ENCODE results near the gene GET4.
"Not testable (repeated sequence)": the region's sequence is repeated elsewhere in the genome, so short reads cannot be mapped to it uniquely, and the experiment has no call there.

The GET4 gene

DNA sequence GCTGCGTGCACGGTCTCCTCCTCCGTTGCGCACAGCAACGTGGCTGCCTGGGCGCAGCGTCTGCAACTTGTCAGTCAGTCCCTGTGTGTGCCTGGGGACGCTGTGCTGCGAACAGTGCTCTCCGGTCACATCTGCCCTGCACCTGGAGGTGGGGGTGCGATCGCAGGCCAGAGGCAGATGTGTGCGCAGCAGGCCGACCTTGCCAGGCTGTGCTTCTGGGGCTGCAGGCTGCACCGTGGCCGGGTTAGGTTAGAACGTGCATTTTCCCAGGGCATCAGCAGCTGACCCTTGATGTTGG is 8.2 kb upstream of the GET4 start:
- peak overlapping the region; percentile 80 to 86 for H3K27ac ChIP-seq (ENCODE audit: low read depth in 2 of 2, low read length in 2 of 2)
- peaks cover 13 to 14% of the 10 kb centered on the region in 2 donors for H3K4me1 ChIP-seq (ENCODE audit: control insufficient read depth in 2 of 2, insufficient read depth in 2 of 2, low read length in 2 of 2)
- no peak overlapping the region for H3K4me3 ChIP-seq (ENCODE audit: low read length in 2 of 2)
- H3K36me3 ChIP-seq (ENCODE audit: control insufficient read depth in 2 of 2, insufficient read depth in 2 of 2, low read length in 2 of 2), result peaks cover 51 to 53% of the 10 kb centered on the region in 2 donors
- peak overlapping the region in 1 of 2 donors; percentile 58 for H3K9ac ChIP-seq (ENCODE audit: low read depth in 1 of 2, low read length in 2 of 2)
- H3K27me3 ChIP-seq (ENCODE audit: control insufficient read depth in 2 of 2, insufficient read depth in 2 of 2, low read length in 2 of 2), result no peaks in the 10 kb centered on the region
- no peaks in the 10 kb centered on the region for H3K9me3 ChIP-seq (ENCODE audit: control insufficient read depth in 2 of 2, low read length in 2 of 2)

- no peak overlapping the region for H3K9ac ChIP-seq (ENCODE audit: low read depth in 1 of 2, low read length in 2 of 2)
- no peaks in the 10 kb centered on the region for H3K27me3 ChIP-seq (ENCODE audit: control insufficient read depth in 2 of 2, insufficient read depth in 2 of 2, low read length in 2 of 2)
- H3K27ac ChIP-seq (ENCODE audit: low read depth in 2 of 2, low read length in 2 of 2), result no peak overlapping the region
- H3K9me3 ChIP-seq (ENCODE audit: control insufficient read depth in 2 of 2, low read length in 2 of 2), result no peaks in the 10 kb centered on the region
- peaks cover 18 to 21% of the 10 kb centered on the region in 2 donors for H3K4me1 ChIP-seq (ENCODE audit: control insufficient read depth in 2 of 2, insufficient read depth in 2 of 2, low read length in 2 of 2)
- peaks cover 48 to 49% of the 10 kb centered on the region in 2 donors for H3K36me3 ChIP-seq (ENCODE audit: control insufficient read depth in 2 of 2, insufficient read depth in 2 of 2, low read length in 2 of 2)
- H3K4me3 ChIP-seq (ENCODE audit: low read length in 2 of 2), result no peak overlapping the region
Observed at GRCh38 chr7:869348-869747, 7.0 kb upstream of the GET4 start.

- Histone ChIP-seq H3K4me3 (ENCODE audit: low read length in 2 of 2) (no peak overlapping the region), H3K36me3 (ENCODE audit: control insufficient read depth in 2 of 2, insufficient read depth in 2 of 2, low read length in 2 of 2) (peaks cover 32 to 33% of the 10 kb centered on the region in 2 donors), H3K27ac (ENCODE audit: low read depth in 2 of 2, low read length in 2 of 2) (peak overlapping the region in 1 of 2 donors; percentile 3), H3K9me3 (ENCODE audit: control insufficient read depth in 2 of 2, low read length in 2 of 2) (no peaks in the 10 kb centered on the region), H3K9ac (ENCODE audit: low read depth in 1 of 2, low read length in 2 of 2) (no peak overlapping the region), H3K4me1 (ENCODE audit: control insufficient read depth in 2 of 2, insufficient read depth in 2 of 2, low read length in 2 of 2) (peaks cover 17 to 20% of the 10 kb centered on the region in 2 donors), H3K27me3 (ENCODE audit: control insufficient read depth in 2 of 2, insufficient read depth in 2 of 2, low read length in 2 of 2) (no peaks in the 10 kb centered on the region)
Observed at GRCh38 chr7:871900-872537, 4.3 kb upstream of the GET4 start.

- H3K9me3 ChIP-seq (ENCODE audit: control insufficient read depth in 2 of 2, low read length in 2 of 2); H3K9ac ChIP-seq (ENCODE audit: low read depth in 1 of 2, low read length in 2 of 2); H3K4me3 ChIP-seq (ENCODE audit: low read length in 2 of 2); H3K27me3 ChIP-seq (ENCODE audit: control insufficient read depth in 2 of 2, insufficient read depth in 2 of 2, low read length in 2 of 2): not testable (repeated sequence)
- H3K4me1 ChIP-seq (ENCODE audit: control insufficient read depth in 2 of 2, insufficient read depth in 2 of 2, low read length in 2 of 2), result peaks cover 13% of the 10 kb centered on the region in 2 donors
- peaks cover 26 to 31% of the 10 kb centered on the region in 2 donors for H3K36me3 ChIP-seq (ENCODE audit: control insufficient read depth in 2 of 2, insufficient read depth in 2 of 2, low read length in 2 of 2)
- H3K27ac ChIP-seq (ENCODE audit: low read depth in 2 of 2, low read length in 2 of 2), result peak overlapping the region in 1 of 2 donors; percentile 3
Observed at GRCh38 chr7:872685-873084, 3.7 kb upstream of the GET4 start.

- Histone ChIP-seq H3K9me3 (ENCODE audit: control insufficient read depth in 2 of 2, low read length in 2 of 2) (no peaks in the 10 kb centered on the region), H3K36me3 (ENCODE audit: control insufficient read depth in 2 of 2, insufficient read depth in 2 of 2, low read length in 2 of 2) (peaks cover 26 to 28% of the 10 kb centered on the region in 2 donors), H3K4me3 (ENCODE audit: low read length in 2 of 2) (no peak overlapping the region), H3K27me3 (ENCODE audit: control insufficient read depth in 2 of 2, insufficient read depth in 2 of 2, low read length in 2 of 2) (no peaks in the 10 kb centered on the region), H3K9ac (ENCODE audit: low read depth in 1 of 2, low read length in 2 of 2) (no peak overlapping the region), H3K27ac (ENCODE audit: low read depth in 2 of 2, low read length in 2 of 2) (peak overlapping the region; percentile 23 to 29), H3K4me1 (ENCODE audit: control insufficient read depth in 2 of 2, insufficient read depth in 2 of 2, low read length in 2 of 2) (peaks cover 12 to 13% of the 10 kb centered on the region in 2 donors)
Observed at GRCh38 chr7:873367-874002, 2.9 kb upstream of the GET4 start.

- peak overlapping the region; percentile 23 to 29 for H3K27ac ChIP-seq (ENCODE audit: low read depth in 2 of 2, low read length in 2 of 2)
- H3K4me1 ChIP-seq (ENCODE audit: control insufficient read depth in 2 of 2, insufficient read depth in 2 of 2, low read length in 2 of 2), result peaks cover 12 to 13% of the 10 kb centered on the region in 2 donors
- no peak overlapping the region for H3K4me3 ChIP-seq (ENCODE audit: low read length in 2 of 2)
- no peaks in the 10 kb centered on the region for H3K9me3 ChIP-seq (ENCODE audit: control insufficient read depth in 2 of 2, low read length in 2 of 2)
- H3K36me3 ChIP-seq (ENCODE audit: control insufficient read depth in 2 of 2, insufficient read depth in 2 of 2, low read length in 2 of 2), result peaks cover 26 to 29% of the 10 kb centered on the region in 2 donors
- no peak overlapping the region for H3K9ac ChIP-seq (ENCODE audit: low read depth in 1 of 2, low read length in 2 of 2)
- H3K27me3 ChIP-seq (ENCODE audit: control insufficient read depth in 2 of 2, insufficient read depth in 2 of 2, low read length in 2 of 2), result no peaks in the 10 kb centered on the region
Observed at GRCh38 chr7:874031-874749, 2.2 kb upstream of the GET4 start.

GRCh38 chr7:875051-875450 is 1.3 kb upstream of the GET4 start:
- H3K27me3 ChIP-seq (ENCODE audit: control insufficient read depth in 2 of 2, insufficient read depth in 2 of 2, low read length in 2 of 2), result no peaks in the 10 kb centered on the region
- no peaks in the 10 kb centered on the region for H3K9me3 ChIP-seq (ENCODE audit: control insufficient read depth in 2 of 2, low read length in 2 of 2)
- no peak overlapping the region for H3K27ac ChIP-seq (ENCODE audit: low read depth in 2 of 2, low read length in 2 of 2)
- H3K9ac ChIP-seq (ENCODE audit: low read depth in 1 of 2, low read length in 2 of 2), result no peak overlapping the region
- no peak overlapping the region for H3K4me3 ChIP-seq (ENCODE audit: low read length in 2 of 2)
- peaks cover 23 to 24% of the 10 kb centered on the region in 2 donors for H3K36me3 ChIP-seq (ENCODE audit: control insufficient read depth in 2 of 2, insufficient read depth in 2 of 2, low read length in 2 of 2)
- peaks cover 12 to 13% of the 10 kb centered on the region in 2 donors for H3K4me1 ChIP-seq (ENCODE audit: control insufficient read depth in 2 of 2, insufficient read depth in 2 of 2, low read length in 2 of 2)

DNA sequence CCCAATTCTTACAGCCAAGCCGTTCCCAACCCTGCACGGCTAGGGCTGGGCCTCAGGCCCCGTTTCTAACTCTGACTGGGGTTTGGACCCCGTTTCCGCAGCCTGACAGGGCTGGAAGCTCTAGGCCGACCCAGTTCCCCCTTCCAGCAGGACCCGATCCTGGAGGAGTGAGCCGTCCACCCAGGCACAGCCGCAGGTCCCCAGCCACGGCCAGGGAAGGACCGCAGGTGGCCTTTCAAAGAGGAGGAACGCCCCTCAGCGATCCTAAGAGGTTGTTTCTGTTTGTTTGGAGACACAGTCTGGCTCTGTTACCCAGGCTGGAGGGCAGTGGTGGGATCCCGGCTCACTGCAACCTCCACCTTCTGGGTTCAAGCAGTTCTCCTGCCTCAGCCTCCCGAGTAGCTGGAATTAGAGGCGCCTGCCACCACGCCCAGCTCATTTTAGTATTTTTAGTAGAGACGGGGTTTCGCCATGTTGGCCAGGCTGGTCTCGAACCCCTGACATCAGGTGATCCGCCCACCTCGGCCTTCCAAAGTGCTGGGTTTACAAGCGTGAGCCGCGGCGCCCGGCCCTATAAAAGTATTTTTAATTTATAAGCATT is 778 bp upstream of the GET4 start:
- Histone ChIP-seq H3K4me1 (ENCODE audit: control insufficient read depth in 2 of 2, insufficient read depth in 2 of 2, low read length in 2 of 2) (peaks cover 12 to 13% of the 10 kb centered on the region in 2 donors), H3K9me3 (ENCODE audit: control insufficient read depth in 2 of 2, low read length in 2 of 2) (no peaks in the 10 kb centered on the region), H3K27ac (ENCODE audit: low read depth in 2 of 2, low read length in 2 of 2) (peak overlapping the region; percentile 38 to 53), H3K4me3 (ENCODE audit: low read length in 2 of 2) (peak overlapping the region; percentile 41), H3K27me3 (ENCODE audit: control insufficient read depth in 2 of 2, insufficient read depth in 2 of 2, low read length in 2 of 2) (no peaks in the 10 kb centered on the region), H3K9ac (ENCODE audit: low read depth in 1 of 2, low read length in 2 of 2) (peak overlapping the region; percentile 0 to 24), H3K36me3 (ENCODE audit: control insufficient read depth in 2 of 2, insufficient read depth in 2 of 2, low read length in 2 of 2) (peaks cover 20 to 21% of the 10 kb centered on the region in 2 donors)

DNA sequence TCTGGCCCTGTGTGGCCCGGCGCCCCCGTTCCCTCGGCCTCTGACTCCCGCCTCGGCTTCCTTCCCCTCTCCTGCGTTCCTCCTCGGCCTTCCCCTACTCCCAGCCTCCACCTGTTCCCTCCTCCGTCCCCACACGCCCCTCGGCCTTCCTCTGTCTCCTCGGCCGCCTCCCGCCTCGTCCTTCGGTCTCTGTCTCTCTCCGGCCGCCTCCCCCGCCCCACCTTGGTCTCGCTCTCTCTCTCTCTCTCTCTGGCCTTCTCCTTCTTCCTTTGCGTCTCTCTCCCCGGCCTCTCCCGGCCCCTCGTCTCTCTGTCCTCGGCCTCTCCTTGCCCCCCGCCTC is 588 bp downstream of the GET4 start:
- Histone ChIP-seq H3K27me3 (ENCODE audit: control insufficient read depth in 2 of 2, insufficient read depth in 2 of 2, low read length in 2 of 2) (no peaks in the 10 kb centered on the region), H3K4me3 (ENCODE audit: low read length in 2 of 2) (peak overlapping the region; percentile 85 to 95), H3K9me3 (ENCODE audit: control insufficient read depth in 2 of 2, low read length in 2 of 2) (no peaks in the 10 kb centered on the region), H3K4me1 (ENCODE audit: control insufficient read depth in 2 of 2, insufficient read depth in 2 of 2, low read length in 2 of 2) (peaks cover 12 to 13% of the 10 kb centered on the region in 2 donors), H3K36me3 (ENCODE audit: control insufficient read depth in 2 of 2, insufficient read depth in 2 of 2, low read length in 2 of 2) (peaks cover 10 to 20% of the 10 kb centered on the region in 2 donors), H3K27ac (ENCODE audit: low read depth in 2 of 2, low read length in 2 of 2) (peak overlapping the region; percentile 89), H3K9ac (ENCODE audit: low read depth in 1 of 2, low read length in 2 of 2) (peak overlapping the region; percentile 70 to 85)

Measured in mucosa of rectum (tissue), 2 donors.